Activated naive CD8-positive, alpha-beta T cell treated with anti-CD3 and anti-CD28 coated beads, Interleukin-2, amount 50 U/mL, for 24 hours (primary cell): ENCODE data around the gene MT1H.
A peak's percentile ranks its signal among the peaks of the same experiment; 100 is the strongest.

Source experiments
- ATAC-seq: fragments of 150-1000 bp; cut with Tn5 transposase; one replicate; pipeline ENCODE4 v1.10.0; 2021
- DNase-seq: peaks from one replicate; pipeline ENCODE4 v3.0.0; 2021
- H3K27ac Mint-ChIP-seq: one replicate; pipeline ENCODE4 v1.8.0; 2021; ENCODE audit warnings: mild to moderate bottlenecking, mixed read lengths
- H3K27me3 Mint-ChIP-seq: one replicate; pipeline ENCODE4 v1.8.0; 2021; ENCODE audit warnings: mixed read lengths
- H3K36me3 Mint-ChIP-seq: one replicate; pipeline ENCODE4 v1.8.0; 2021; ENCODE audit warnings: low read depth, mixed read lengths
- H3K4me1 Mint-ChIP-seq: one replicate; pipeline ENCODE4 v1.8.0; 2021; ENCODE audit warnings: mixed read lengths
- H3K4me3 Mint-ChIP-seq: one replicate; pipeline ENCODE4 v1.8.0; 2021; ENCODE audit warnings: mild to moderate bottlenecking, moderate library complexity, mixed read lengths
- H3K9me3 Mint-ChIP-seq: one replicate; pipeline ENCODE4 v1.8.0; 2021; ENCODE audit warnings: mixed read lengths

MT1H gene

DNA sequence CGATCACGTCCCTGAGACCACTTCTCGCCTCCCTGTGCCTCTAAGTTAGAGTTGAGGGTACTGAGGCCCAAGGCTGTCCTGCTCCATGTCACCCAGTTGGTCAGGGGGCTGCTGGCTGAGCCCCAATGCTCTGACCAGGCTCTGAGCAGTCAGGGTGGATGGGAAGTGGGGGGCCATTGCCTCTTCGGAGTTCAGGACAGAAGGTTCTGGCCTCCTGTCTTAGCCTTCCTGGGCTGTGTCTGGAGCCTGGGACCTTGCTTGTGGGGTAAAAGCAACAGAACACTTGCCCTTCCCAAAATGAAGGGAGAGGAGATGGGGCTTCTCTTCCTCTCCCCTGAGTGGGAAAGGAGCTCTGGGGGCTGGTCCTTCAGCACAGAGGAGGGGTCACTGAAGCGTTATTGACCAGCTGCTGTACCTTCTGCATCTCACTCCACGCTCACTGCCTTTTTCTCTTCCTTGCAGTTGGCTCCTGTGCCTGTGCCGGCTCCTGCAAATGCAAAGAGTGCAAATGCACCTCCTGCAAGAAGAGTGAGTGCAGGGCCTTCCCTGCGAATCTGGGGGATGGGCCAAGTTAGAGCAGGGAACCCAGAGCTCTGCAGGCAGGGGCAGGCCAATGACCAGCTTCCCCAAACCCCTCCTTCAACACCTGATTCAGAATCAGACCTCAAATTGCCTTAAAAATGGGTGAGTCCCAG, 13.2 kb downstream of the MT1H start:
- no peak for ATAC-seq
- H3K27ac Mint-ChIP-seq = peak overlapping the region; percentile 85

DNA sequence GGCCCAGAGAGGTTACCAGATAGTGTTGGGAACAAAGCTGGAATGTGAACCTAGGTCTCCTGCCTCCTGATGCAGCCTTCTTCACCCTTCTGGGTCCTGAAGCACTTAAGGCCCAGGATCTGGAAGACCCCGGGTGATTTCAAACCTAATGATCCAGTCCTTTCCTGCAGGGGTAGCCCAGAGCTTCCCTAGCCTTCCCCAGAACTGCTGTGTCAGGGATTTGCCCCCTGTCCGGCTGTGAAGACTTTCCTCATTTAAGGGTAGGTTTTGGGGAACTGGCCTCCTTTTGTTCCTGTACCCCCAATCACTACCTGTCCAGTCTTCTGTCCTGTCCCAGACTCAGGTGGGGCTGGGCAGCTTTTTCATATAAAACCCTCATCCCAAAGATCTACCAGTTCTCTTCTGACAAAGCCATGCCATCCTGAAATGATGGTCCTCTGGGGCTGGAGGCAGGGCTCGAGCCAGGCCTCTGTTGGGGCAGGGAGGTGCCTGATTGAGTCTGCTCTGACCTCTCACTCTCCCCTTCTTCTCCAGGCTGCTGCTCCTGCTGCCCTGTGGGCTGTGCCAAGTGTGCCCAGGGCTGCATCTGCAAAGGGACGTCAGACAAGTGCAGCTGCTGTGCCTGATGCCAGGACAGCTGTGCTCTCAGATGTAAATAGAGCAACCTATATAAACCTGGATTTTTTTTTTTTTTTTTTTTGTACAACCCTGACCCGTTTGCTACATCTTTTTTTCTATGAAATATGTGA, 14.0 kb downstream of the MT1H start:
- Mint-ChIP-seq H3K4me1 (peaks cover 27% of the 10 kb centered on the region), H3K36me3 (peaks cover 5% of the 10 kb centered on the region), H3K4me3 (peak overlapping the region; percentile 90), H3K9me3 (no peaks in the 10 kb centered on the region), H3K27me3 (no peaks in the 10 kb centered on the region), H3K27ac (no peak overlapping the region)
- ATAC-seq = no peak
- DNase-seq = no peak

More for the DNA sequence above, 13.2 kb downstream of the MT1H start:
- Mint-ChIP-seq H3K9me3 (no peaks in the 10 kb centered on the region), H3K4me3 (peak overlapping the region; percentile 90), H3K4me1 (peaks cover 27% of the 10 kb centered on the region), H3K27me3 (no peaks in the 10 kb centered on the region), H3K36me3 (peaks cover 5% of the 10 kb centered on the region)
- no peak for DNase-seq

DNA sequence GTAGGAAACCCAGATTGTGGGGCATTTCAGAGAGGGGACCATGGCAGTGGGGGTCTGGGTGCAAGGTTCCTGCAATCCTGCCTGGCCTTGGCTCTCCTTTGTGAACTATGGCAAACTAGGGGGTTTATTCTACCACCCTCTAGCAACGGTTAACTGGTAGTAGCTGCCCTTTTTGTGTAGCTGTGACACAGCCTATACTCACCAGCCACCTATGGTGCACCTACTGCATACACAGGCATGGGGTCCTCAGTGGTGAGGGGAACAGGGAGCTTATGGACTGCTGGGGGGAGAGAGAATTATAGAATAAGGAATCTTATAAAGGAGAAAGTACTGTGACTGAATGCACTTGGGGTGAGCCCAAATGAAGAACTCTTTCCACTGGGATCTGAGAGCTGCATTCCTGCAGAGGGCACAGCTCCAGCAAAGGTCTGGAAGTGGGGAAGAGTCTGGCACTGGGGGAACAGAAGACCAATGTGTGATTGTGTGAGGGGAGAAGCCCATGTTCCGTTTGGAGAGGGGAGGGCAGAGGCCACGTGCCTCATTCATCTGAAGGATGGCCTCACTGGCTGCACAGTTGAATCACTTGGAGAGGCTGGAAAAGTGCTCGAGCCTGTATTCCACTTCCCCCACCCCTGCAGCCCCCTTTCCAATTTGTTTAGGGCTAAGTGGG, 14.8 kb downstream of the MT1H start:
- Mint-ChIP-seq H3K4me1 (peaks cover 27% of the 10 kb centered on the region), H3K36me3 (peaks cover 5% of the 10 kb centered on the region), H3K4me3 (peak overlapping the region; percentile 90), H3K27ac (no peak overlapping the region), H3K9me3 (no peaks in the 10 kb centered on the region), H3K27me3 (no peaks in the 10 kb centered on the region)
- ATAC-seq = no peak
- DNase-seq = no peak

DNA sequence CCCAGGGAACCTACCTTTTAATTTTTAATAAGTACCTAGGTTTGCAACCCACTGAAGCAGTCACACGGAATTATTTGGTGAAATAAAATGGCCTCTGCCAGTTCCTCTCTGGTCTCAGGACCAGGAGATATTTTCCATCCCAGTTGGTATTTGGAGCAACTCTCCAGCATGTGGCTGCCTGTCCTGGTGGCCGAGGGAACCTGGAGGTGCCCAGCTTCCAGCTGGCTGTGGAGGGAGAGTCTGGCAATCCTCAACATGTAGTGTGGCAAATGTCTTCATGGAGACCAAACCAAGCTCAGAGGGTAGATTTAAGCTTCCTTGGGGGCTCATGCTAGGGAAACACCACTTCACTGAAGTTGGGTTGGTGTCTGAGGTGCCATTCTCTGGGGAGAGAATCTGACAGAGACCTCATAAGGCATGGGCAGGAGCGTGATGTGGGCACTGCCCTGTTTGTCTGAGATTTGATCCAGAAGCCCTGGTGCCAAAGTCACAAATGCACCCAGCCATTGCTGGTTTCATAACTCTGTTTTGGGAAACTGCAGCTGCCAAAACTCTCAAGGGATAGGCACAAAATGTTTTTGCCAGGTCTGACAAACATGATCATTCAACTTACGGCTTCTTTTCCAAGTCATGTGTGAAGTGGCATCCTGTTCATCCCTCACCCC, 15.4 kb downstream of the MT1H start:
- Mint-ChIP-seq H3K4me1 (peaks cover 24% of the 10 kb centered on the region), H3K9me3 (no peaks in the 10 kb centered on the region)
- DNase-seq = no peak

DNA sequence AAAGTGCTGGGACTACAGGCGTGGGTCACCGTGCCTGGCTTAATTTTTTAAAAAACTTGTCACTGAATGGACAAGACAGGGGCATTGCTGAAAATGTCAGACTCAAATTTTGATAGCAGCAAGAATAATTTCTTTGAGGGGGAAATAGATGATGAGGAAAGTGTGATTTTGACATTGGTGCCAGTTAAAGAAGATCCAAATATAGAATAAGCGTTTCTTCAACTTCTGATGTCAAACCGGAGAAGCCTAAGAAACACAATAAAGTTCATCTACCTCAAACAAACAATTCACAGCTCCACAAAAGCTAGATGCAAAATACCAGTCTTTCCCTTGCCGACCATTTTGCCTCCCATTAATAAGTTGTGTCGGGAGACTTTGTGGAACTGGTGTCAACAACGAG, 17.1 kb downstream of the MT1H start:
- Mint-ChIP-seq H3K27me3 (peaks cover 2% of the 10 kb centered on the region), H3K9me3 (no peaks in the 10 kb centered on the region), H3K4me3 (no peak overlapping the region), H3K36me3 (peaks cover 5% of the 10 kb centered on the region), H3K27ac (no peak overlapping the region), H3K4me1 (peaks cover 20% of the 10 kb centered on the region)
- DNase-seq (no peak), ATAC-seq (no peak)

More for the DNA sequence above, 15.4 kb downstream of the MT1H start:
- Mint-ChIP-seq H3K27ac (no peak overlapping the region), H3K27me3 (no peaks in the 10 kb centered on the region), H3K4me3 (no peak overlapping the region), H3K36me3 (peaks cover 5% of the 10 kb centered on the region)
- ATAC-seq = no peak

DNA sequence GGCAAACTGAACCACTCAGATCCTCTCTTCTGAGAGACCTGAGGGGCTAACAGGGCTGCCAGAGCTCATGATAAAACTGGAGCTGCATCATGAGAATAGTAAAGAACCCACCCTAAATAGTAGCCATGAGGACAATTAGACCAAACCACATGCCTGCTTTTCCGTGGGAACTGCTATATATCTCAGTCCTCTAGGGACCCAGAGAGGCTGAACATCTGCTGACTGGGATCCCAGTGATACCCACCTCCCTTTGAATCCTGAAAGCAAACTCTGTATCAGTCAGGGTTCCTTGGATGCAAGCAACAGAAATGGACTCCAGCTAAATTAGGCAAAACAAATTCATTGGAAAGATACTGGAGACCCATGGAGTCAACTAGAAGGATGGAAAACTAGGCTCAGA, 19.1 kb downstream of the MT1H start:
- DNase-seq (no peak), ATAC-seq (no peak)
- Mint-ChIP-seq H3K36me3 (peaks cover 5% of the 10 kb centered on the region), H3K9me3 (no peaks in the 10 kb centered on the region), H3K4me3 (no peak overlapping the region), H3K4me1 (peaks cover 3% of the 10 kb centered on the region), H3K27me3 (peaks cover 2% of the 10 kb centered on the region), H3K27ac (no peak overlapping the region)

DNA sequence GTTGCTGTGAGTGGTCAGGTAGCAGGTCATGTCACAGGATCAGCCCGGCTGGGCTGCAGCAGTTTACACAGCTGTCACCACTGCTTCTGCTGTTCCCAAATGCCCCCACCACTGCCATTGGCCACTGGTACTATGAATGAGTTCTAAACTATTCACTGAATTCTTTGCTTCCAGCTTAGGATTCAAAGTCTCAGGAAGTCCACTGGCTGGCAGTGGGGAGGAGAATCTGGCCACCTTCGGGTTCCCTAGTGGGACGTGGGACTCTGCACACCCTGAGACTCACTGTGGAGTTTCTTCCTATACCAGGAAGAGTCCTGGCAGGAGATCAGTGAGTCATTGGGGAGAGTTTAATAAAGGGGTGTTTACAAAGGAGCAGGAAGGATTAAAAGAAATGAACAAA, 19.6 kb downstream of the MT1H start:
- no peak for ATAC-seq
- DNase-seq = no peak
- Mint-ChIP-seq H3K36me3 (peaks cover 5% of the 10 kb centered on the region), H3K4me1 (no peaks in the 10 kb centered on the region), H3K9me3 (no peaks in the 10 kb centered on the region), H3K27ac (no peak overlapping the region), H3K27me3 (peaks cover 2% of the 10 kb centered on the region), H3K4me3 (no peak overlapping the region)

DNA sequence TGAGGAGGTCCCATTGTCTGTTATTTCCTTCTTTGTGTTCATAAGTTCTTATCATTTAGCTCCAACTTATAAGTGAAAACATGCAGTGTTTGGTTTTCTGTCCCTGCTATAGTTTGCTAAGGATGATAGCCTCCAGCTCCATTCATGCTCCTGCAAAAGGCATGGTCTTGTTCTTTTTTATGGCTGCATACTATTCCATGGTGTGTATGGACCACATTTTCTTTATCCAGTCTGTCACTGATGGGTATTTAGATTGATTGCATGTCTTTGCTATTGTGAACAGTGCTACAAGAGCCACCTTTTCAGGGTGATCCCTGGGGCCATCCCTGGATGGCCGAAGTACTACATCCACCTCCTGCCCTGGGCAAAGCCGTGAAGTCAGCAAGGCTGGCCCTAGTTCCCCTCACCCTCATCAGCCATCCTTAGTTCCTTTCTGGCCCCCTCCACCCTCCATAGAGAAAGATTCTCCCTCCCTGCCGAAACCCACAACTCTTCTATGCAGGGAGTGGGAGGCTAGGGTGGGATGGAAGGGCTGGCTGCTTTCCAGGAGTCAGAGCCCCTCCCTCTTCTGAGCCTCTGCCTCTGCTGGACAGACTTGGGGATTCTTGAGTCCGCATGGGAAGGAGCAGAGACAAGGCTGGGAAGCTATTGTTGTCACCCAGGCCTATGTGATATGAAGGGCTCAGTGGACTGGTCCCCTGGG, 21.0 kb downstream of the MT1H start:
- Mint-ChIP-seq H3K27ac (no peak overlapping the region), H3K4me3 (no peak overlapping the region)

DNA sequence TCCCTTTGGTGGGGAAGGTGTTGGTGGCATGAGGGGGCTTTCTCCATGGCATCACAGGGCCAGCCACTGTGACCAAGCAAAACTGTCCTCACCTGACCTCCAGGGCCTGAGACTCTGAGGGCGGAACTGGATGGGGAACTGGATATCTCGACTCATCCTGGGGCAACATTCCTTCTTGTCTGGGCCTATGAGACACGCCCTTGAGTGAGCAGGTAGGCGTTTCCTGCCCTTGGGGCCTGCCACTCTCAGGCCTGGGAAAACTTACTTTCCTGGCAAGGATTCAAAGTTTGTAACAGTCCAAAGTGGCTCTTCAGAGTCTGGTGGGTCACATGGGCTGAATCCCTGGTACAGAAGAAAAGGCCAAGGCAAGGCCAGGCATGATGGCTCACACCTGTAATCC, 22.3 kb downstream of the MT1H start:
- no peaks in the 10 kb centered on the region for H3K36me3 Mint-ChIP-seq
- H3K4me1 Mint-ChIP-seq = no peaks in the 10 kb centered on the region
- H3K9me3 Mint-ChIP-seq = no peaks in the 10 kb centered on the region
- H3K27ac Mint-ChIP-seq = no peak overlapping the region
- no peak for DNase-seq
- ATAC-seq = no peak
- no peak overlapping the region for H3K4me3 Mint-ChIP-seq
- H3K27me3 Mint-ChIP-seq = peaks cover 2% of the 10 kb centered on the region

More for the DNA sequence above, 21.0 kb downstream of the MT1H start:
- H3K36me3 Mint-ChIP-seq = peaks cover 5% of the 10 kb centered on the region
- H3K9me3 Mint-ChIP-seq = no peaks in the 10 kb centered on the region
- ATAC-seq (no peak), DNase-seq (no peak)
- peaks cover 2% of the 10 kb centered on the region for H3K27me3 Mint-ChIP-seq
- H3K4me1 Mint-ChIP-seq = no peaks in the 10 kb centered on the region

DNA sequence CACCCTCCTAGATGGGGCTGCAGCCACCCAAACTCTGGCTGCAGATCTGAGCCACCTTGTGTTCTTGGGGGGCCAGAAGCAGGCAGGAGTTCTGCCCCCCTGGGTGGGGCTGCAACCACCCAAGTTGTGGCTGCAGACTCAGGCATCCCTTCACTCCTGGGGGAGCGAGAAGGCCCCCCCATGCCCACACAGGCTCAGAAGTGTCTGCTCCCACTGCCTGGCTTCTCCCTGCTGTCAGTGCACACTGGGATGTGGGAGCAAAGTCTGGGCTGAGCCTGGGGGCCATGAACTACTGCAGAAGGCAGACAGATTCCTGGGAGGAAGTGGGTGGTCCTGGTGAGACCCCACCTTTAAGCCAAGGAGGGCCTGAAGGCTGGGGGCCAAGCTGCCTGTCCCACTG, 25.6 kb downstream of the MT1H start:
- Mint-ChIP-seq H3K4me1 (no peaks in the 10 kb centered on the region), H3K27me3 (peaks cover 2% of the 10 kb centered on the region), H3K36me3 (no peaks in the 10 kb centered on the region), H3K4me3 (no peak overlapping the region), H3K9me3 (peaks cover 5% of the 10 kb centered on the region), H3K27ac (no peak overlapping the region)
- ATAC-seq (no peak), DNase-seq (no peak)

DNA sequence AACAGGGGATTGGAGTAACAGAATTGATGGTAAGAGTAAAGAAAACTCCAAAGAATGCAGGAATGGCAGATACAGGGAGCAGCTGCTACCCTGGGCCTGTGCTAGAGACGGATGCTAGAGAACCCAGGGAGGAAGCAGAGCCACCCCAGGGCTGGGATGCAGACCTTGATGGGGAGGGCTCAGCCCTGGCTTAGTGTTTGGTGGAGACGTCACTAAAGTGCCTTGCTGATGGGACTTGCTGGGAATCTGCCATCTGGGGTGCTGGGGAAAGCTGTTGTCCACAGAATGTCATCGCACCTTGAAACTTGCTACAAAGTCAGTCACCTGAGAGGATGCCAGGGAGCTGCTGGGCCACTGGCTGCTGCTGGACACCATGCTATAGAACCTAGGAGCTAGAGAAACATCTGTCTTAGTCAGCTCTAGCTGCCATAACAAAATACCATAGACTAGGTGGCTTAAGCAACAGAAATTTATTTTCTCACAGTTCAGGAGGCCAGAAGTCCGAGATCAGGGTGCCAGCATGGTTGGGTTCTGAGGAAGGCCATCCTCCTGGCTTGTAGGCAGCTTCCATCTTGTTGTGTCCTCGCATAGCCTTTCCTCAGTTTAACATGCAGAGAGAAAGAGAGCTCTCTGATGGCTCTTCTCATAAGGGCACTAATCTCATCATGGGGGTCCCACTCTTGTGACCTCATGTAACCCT, 28.0 kb downstream of the MT1H start:
- no peaks in the 10 kb centered on the region for H3K27me3 Mint-ChIP-seq
- no peak for DNase-seq
- no peaks in the 10 kb centered on the region for H3K36me3 Mint-ChIP-seq
- peaks cover 9% of the 10 kb centered on the region for H3K4me1 Mint-ChIP-seq
- H3K27ac Mint-ChIP-seq = no peak overlapping the region
- H3K4me3 Mint-ChIP-seq = no peak overlapping the region
- ATAC-seq = no peak
- H3K9me3 Mint-ChIP-seq = peaks cover 5% of the 10 kb centered on the region

DNA sequence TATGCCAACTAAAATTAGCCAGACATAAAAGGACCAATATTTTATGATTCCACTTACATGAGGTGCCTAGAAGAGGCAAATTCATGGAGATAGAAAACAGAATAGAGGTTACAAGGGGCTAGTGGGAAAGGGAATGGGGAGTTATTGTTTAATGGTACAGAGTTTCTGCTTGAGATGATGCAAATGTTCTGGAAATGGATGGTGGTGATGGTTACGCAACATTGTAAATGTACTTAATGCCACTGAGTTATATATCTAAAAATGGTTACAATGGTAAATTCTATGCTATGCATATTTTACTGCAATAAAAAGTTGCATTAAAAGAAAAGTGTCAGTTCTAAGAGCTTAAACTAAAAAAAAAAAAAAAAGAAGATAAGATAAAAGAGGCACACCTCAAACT, 30.6 kb downstream of the MT1H start:
- no peaks in the 10 kb centered on the region for H3K27me3 Mint-ChIP-seq
- H3K4me3 Mint-ChIP-seq = no peak overlapping the region
- H3K4me1 Mint-ChIP-seq = peaks cover 9% of the 10 kb centered on the region
- DNase-seq (no peak), ATAC-seq (no peak)
- no peak overlapping the region for H3K27ac Mint-ChIP-seq
- H3K36me3 Mint-ChIP-seq = no peaks in the 10 kb centered on the region
- H3K9me3 Mint-ChIP-seq = peaks cover 5% of the 10 kb centered on the region

DNA sequence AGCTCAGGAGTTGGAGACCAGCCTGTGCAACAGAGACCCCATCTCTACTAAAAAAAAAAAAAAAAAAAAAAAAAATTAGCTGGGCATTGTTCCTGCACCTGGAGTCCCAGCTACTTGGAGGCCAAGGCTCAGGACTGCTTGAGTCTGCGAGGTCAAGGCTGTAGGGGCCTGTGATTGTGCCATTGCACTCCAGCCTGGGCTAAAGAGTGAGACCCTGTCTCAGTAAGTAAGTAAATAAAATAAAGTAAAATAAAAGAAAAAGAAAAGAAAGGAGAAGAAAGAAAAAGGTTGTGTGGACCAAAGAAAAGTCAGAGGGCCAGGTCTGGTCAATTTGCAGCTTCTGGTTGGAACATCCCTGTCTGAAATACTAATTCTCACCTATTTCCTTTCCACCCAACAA, 31.0 kb downstream of the MT1H start:
- no peaks in the 10 kb centered on the region for H3K36me3 Mint-ChIP-seq
- H3K4me3 Mint-ChIP-seq = no peak overlapping the region
- no peak for DNase-seq
- no peak overlapping the region for H3K27ac Mint-ChIP-seq
- peaks cover 5% of the 10 kb centered on the region for H3K9me3 Mint-ChIP-seq
- no peak for ATAC-seq
- no peaks in the 10 kb centered on the region for H3K27me3 Mint-ChIP-seq
- peaks cover 9% of the 10 kb centered on the region for H3K4me1 Mint-ChIP-seq

DNA sequence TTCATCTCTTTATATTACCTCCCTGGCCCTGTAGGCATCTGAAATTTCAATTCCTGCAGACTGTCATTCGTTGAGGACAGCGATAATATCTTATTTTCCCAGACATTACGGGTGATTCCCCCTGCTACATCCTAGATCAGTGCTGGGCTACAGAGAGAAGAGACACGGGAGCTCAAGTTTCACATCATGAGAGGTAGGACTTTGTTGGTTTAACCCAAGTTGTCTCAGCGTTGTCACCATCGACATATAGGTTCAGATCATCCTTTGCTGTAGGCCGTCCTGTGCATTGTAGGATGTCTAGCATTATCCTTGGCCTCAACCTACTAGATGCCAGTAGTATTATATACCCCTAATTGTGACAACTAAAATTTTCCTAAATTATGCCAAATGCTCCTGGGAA, 31.9 kb downstream of the MT1H start:
- H3K4me1 Mint-ChIP-seq = peaks cover 9% of the 10 kb centered on the region
- no peak for DNase-seq
- ATAC-seq = no peak
- H3K27ac Mint-ChIP-seq = no peak overlapping the region
- no peaks in the 10 kb centered on the region for H3K36me3 Mint-ChIP-seq
- no peak overlapping the region for H3K4me3 Mint-ChIP-seq
- H3K9me3 Mint-ChIP-seq = peaks cover 5% of the 10 kb centered on the region
- H3K27me3 Mint-ChIP-seq = no peaks in the 10 kb centered on the region
